Upper lobe of right lung (tissue), 1 donor: ENCODE measurements around the gene GDPD5. TPM values are rescaled to one million over a fixed set of nuclear protein-coding genes. Genes with fewer than 3 reads are reported as not detected.

Experiments used
- ATAC-seq: fragments of 200-7000 bp; cut with Tn5 transposase; one replicate; pipeline ENCODE4 v1.9.1; 2020; ENCODE audit warnings: mild to moderate bottlenecking, moderate library complexity
- DNase-seq: peaks from one replicate; pipeline ENCODE4 v3.0.0-alpha.2; 2020
- H3K27ac ChIP-seq: fragments of 200-600 bp; one replicate; pipeline ENCODE4 v1.8.0; 2022
- H3K27me3 ChIP-seq: fragments of 200-600 bp; one replicate; pipeline ENCODE4 v1.8.0; 2022; ENCODE audit warnings: mild to moderate bottlenecking
- H3K36me3 ChIP-seq: fragments of 200-600 bp; one replicate; pipeline ENCODE4 v1.8.0; 2022
- H3K4me1 ChIP-seq: fragments of 200-600 bp; one replicate; pipeline ENCODE4 v1.8.0; 2022
- H3K4me3 ChIP-seq: fragments of 200-600 bp; one replicate; pipeline ENCODE4 v1.8.0; 2022; ENCODE audit warnings: mild to moderate bottlenecking
- H3K9me3 ChIP-seq: fragments of 200-600 bp; one replicate; pipeline ENCODE4 v1.8.0; 2022
- CTCF ChIP-seq: fragments of 200-600 bp; IDR thresholded peaks from one replicate; pipeline ENCODE4 v1.8.0; 2022; ENCODE audit warnings: antibody characterized with exemption
- intact Hi-C: fragments of 100-400 bp; cut with DNase I; formaldehyde crosslinking; loops from one replicate; pipeline ENCODE4 v1.11.0; 2022
- total RNA-seq: library from RNA; stranded (reverse); fragmentation: NEBNext Ultra II Directional; extraction: Animal tissue kit (Norgen Biotek cat#: 25700); gene quantifications from one replicate; pipeline ENCODE4 v1.2.1, GENCODE V29; 2021
- donor health status: DM: no; HTN: yes; CAD: no; lungs with severe emphysema.

The GDPD5 gene
- total RNA-seq, 1 donor from 2014 or later, result 19.3 TPM

GRCh38 chr11:75434051-75434450, 91.7 kb downstream of the GDPD5 start:
- TF ChIP-seq CTCF, result no peak
- no peak overlapping the region for H3K27ac ChIP-seq
- DNase-seq (no peak), ATAC-seq (no peak)
- intact Hi-C loops, result no loop called here
- H3K27me3 ChIP-seq, result peaks cover 12% of the 10 kb centered on the region
- H3K36me3 ChIP-seq, result no peaks in the 10 kb centered on the region
- peaks cover 7% of the 10 kb centered on the region for H3K4me1 ChIP-seq
- no peaks in the 10 kb centered on the region for H3K9me3 ChIP-seq
- no peak overlapping the region for H3K4me3 ChIP-seq

GRCh38 chr11:75433443-75433842, 92.3 kb downstream of the GDPD5 start:
- Histone ChIP-seq H3K27me3 (peaks cover 13% of the 10 kb centered on the region), H3K9me3 (no peaks in the 10 kb centered on the region), H3K4me3 (no peak overlapping the region), H3K4me1 (peaks cover 7% of the 10 kb centered on the region), H3K27ac (no peak overlapping the region), H3K36me3 (no peaks in the 10 kb centered on the region)
- no peak for ATAC-seq
- DNase-seq, result no peak
- no peak for TF ChIP-seq CTCF
- intact Hi-C loops, result no loop called here

- DNase-seq, result no peak
- no peaks in the 10 kb centered on the region for H3K9me3 ChIP-seq
- TF ChIP-seq CTCF, result no peak
- no peaks in the 10 kb centered on the region for H3K36me3 ChIP-seq
- peaks cover 13% of the 10 kb centered on the region for H3K27me3 ChIP-seq
- no peak within 1 kb of the TSS for H3K27ac ChIP-seq
- intact Hi-C loops, result no loop called here
- no peak within 1 kb of the TSS for H3K4me3 ChIP-seq
- ATAC-seq, result no peak
- H3K4me1 ChIP-seq, result peaks cover 7% of the 10 kb centered on the region
These were observed 92.8 kb downstream of the GDPD5 start, which contains the start of gene KLHL35 for GRCh38 chr11:75432911-75433321. Gene KLHL35, minus strand, starts transcription at chr11:75433203. Its CDS starts 2,574 bp downstream, at chr11:75430629.

- Histone ChIP-seq H3K27ac (no peak overlapping the region), H3K9me3 (no peaks in the 10 kb centered on the region), H3K27me3 (peaks cover 13% of the 10 kb centered on the region), H3K4me1 (peaks cover 12% of the 10 kb centered on the region), H3K36me3 (no peaks in the 10 kb centered on the region), H3K4me3 (no peak overlapping the region)
- no peak for ATAC-seq
- no peak for DNase-seq
- intact Hi-C loops, result no loop called here
- TF ChIP-seq CTCF, result no peak
These were observed 93.9 kb downstream of the GDPD5 start for GRCh38 chr11:75431533-75432525.

GRCh38 chr11:75430714-75431532, 94.8 kb downstream of the GDPD5 start:
- intact Hi-C loops, result no loop called here
- peak overlapping the region; percentile 45 for H3K4me3 ChIP-seq
- no peaks in the 10 kb centered on the region for H3K36me3 ChIP-seq
- H3K27ac ChIP-seq, result no peak overlapping the region
- H3K4me1 ChIP-seq, result peaks cover 12% of the 10 kb centered on the region
- H3K27me3 ChIP-seq, result peaks cover 13% of the 10 kb centered on the region
- no peak for TF ChIP-seq CTCF
- ATAC-seq, result no peak
- DNase-seq, result no peak
- no peaks in the 10 kb centered on the region for H3K9me3 ChIP-seq
